Fibroblast of lung (primary cell): ENCODE results near the gene OR51A2.

Experiments
- CTCF ChIP-seq, 2 donors: IDR thresholded peaks in 1 of 2; conservative IDR thresholded peaks in 1 of 2; 1 replicate in 1 of 2; 2 replicates in 1 of 2; pipeline ENCODE4 v1.5.1; 2011 to 2012; ENCODE audit warnings: low read length in 2 of 2, control low read depth in 1 of 2, inconsistent platforms in 1 of 2, low read depth in 1 of 2, mild to moderate bottlenecking in 1 of 2
- EZH2 ChIP-seq: IDR thresholded peaks from 2 replicates; pipeline ENCODE4 v1.5.1; 2012; ENCODE audit warnings: low read length, control low read depth, mild to moderate bottlenecking; ENCODE audit errors: missing control alignments

- TF ChIP-seq CTCF (conservative IDR thresholded peaks at IDR 0.05 in 1 of 2, IDR thresholded peaks at IDR 0.05 in 1 of 2; ENCODE audit: low read depth in 1 of 2, low read length in 2 of 2) (no peak), EZH2 (no peak)
Observed at GRCh38 chr11:4957396-4957795, 1.9 kb upstream of the OR51A2 start.
